ENCODE data around the gene GRAMD1B. TPM values are rescaled to one million over a fixed set of nuclear protein-coding genes. Genes with fewer than 3 reads are reported as not detected.
A peak's percentile ranks its signal among the peaks of the same experiment; 100 is the strongest.

The GRAMD1B gene
- total RNA-seq, 1 donor from 2014 or later, result 1.4 TPM

DNA sequence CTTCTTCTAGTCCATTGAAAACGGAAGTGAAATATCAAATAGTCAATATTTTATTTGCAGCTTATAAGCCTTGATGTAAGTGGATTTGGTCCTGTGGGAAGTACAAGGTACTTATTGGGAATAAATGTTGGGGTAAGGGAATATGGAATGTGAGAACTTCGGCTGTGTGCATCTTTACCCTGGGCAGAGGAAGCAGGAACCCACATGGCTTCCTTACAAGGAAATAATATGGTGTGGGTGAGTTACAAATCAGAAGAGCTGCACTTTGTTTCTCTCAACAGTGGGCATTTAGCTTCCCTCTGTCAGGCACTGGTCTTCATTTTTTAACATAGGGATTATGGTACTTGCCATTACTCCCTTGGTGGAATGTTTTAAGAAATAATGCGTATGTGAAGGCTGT is 146.4 kb downstream of the GRAMD1B start:
- DNase-seq (ENCODE audit: low spot score in 2 of 2), result no peak
- no peak for TF ChIP-seq CTCF (IDR thresholded peaks at IDR 0.05)
- no peaks in the 10 kb centered on the region for H3K4me1 ChIP-seq
- no peak overlapping the region for H3K4me3 ChIP-seq
- intact Hi-C loops (cut with DNase I), result loop anchor here (10.0 kb wide), 1 partner anchor 62 kb away; no protein-coding TSS in a partner anchor
- H3K27ac ChIP-seq, result no peak overlapping the region
- no peaks in the 10 kb centered on the region for H3K27me3 ChIP-seq
- no peaks in the 10 kb centered on the region for H3K36me3 ChIP-seq
- H3K9me3 ChIP-seq, result no peaks in the 10 kb centered on the region

GRCh38 chr11:123577081-123577598 is 147.1 kb downstream of the GRAMD1B start:
- Histone ChIP-seq H3K27me3 (no peaks in the 10 kb centered on the region), H3K9me3 (no peaks in the 10 kb centered on the region), H3K4me1 (no peaks in the 10 kb centered on the region), H3K36me3 (no peaks in the 10 kb centered on the region), H3K27ac (no peak overlapping the region), H3K4me3 (no peak overlapping the region)
- peak; percentile 63 to 75 (median 65) for TF ChIP-seq CTCF (IDR thresholded peaks at IDR 0.05)
- intact Hi-C loops (cut with DNase I), result loop anchor here (10.0 kb wide), 1 partner anchor 62 kb away; no protein-coding TSS in a partner anchor
- DNase-seq (ENCODE audit: low spot score in 2 of 2), result peak in 1 of 2 donors; percentile 68

GRCh38 chr11:123578778-123579481 is 148.9 kb downstream of the GRAMD1B start:
- TF ChIP-seq CTCF (IDR thresholded peaks at IDR 0.05), result no peak

DNA sequence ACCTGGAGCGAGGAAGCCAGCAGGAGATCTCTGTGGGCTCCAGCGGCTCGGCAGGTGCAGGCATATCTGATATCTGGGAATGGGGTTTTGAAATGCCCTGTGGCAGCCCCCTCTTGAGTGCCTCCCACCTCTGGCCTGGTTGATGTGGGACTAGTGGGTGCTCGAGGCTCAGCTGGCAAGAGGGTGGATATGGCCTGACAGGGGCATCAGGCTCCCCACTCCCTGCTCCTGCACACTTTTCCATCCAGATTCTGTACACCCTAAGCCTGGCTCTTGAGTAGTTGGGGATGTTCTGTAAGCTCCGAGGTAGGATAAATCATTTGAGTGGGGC is 149.4 kb downstream of the GRAMD1B start:
- Histone ChIP-seq H3K9me3 (no peaks in the 10 kb centered on the region), H3K27ac (no peak overlapping the region), H3K27me3 (no peaks in the 10 kb centered on the region), H3K4me3 (no peak overlapping the region), H3K36me3 (no peaks in the 10 kb centered on the region), H3K4me1 (no peaks in the 10 kb centered on the region)
- intact Hi-C loops (cut with DNase I), result loop anchor here (10.0 kb wide), 1 partner anchor 65 kb away; no protein-coding TSS in a partner anchor
- TF ChIP-seq CTCF (IDR thresholded peaks at IDR 0.05), result no peak
- no peak for DNase-seq (ENCODE audit: low spot score in 2 of 2)

More at GRCh38 chr11:123578778-123579481, 148.9 kb downstream of the GRAMD1B start:
- no peak overlapping the region for H3K4me3 ChIP-seq
- no peaks in the 10 kb centered on the region for H3K9me3 ChIP-seq
- H3K27me3 ChIP-seq, result no peaks in the 10 kb centered on the region
- DNase-seq (ENCODE audit: low spot score in 2 of 2), result no peak
- no peaks in the 10 kb centered on the region for H3K36me3 ChIP-seq
- no peak overlapping the region for H3K27ac ChIP-seq
- intact Hi-C loops (cut with DNase I), result loop anchor here (10.0 kb wide), 1 partner anchor 64 kb away; no protein-coding TSS in a partner anchor
- H3K4me1 ChIP-seq, result no peaks in the 10 kb centered on the region

DNA sequence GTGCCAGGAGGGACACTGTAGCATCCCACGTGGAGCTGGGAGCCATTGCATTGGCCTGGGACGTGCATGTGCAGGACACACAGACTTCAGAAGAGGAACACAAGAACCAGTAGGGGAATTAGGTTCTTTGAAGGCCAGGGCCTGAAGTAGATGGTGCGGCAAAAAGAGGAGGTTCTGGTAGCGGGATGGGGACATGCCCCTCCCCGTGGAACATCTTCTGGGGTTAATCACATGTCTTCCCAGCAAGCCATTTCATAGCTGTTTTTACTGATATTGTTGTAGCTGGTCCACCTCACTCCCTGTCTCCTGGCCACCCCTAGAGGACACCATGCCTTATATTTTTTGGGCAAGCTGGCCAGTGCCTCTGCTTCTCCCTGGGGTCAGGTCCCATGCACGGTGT is 150.1 kb downstream of the GRAMD1B start:
- Histone ChIP-seq H3K27ac (no peak overlapping the region), H3K9me3 (no peaks in the 10 kb centered on the region), H3K36me3 (no peaks in the 10 kb centered on the region), H3K27me3 (no peaks in the 10 kb centered on the region), H3K4me1 (no peaks in the 10 kb centered on the region), H3K4me3 (no peak overlapping the region)
- TF ChIP-seq CTCF (IDR thresholded peaks at IDR 0.05), result no peak
- intact Hi-C loops (cut with DNase I), result no loop called here
- no peak for DNase-seq (ENCODE audit: low spot score in 2 of 2)
